ENCODE data around the gene TCAP.
A peak's percentile ranks its signal among the peaks of the same experiment; 100 is the strongest.

Gene TCAP

GRCh38 chr17:39650121-39650579 lies 15.0 kb upstream of the TCAP start:
- no peak overlapping the region for H2AFZ ChIP-seq (ENCODE audit: insufficient read depth, low read length, poor library complexity)
- H3K27me3 ChIP-seq (ENCODE audit: insufficient read depth, low read length) = no peaks in the 10 kb centered on the region
- peak in 1 of 2 donors; percentile 25 for DNase-seq
- H3K14ac ChIP-seq (ENCODE audit: low read length) = no peak overlapping the region
- H3K79me2 ChIP-seq (ENCODE audit: control insufficient read depth, insufficient read depth, low read length, poor library complexity) = no peaks in the 10 kb centered on the region
- no peak overlapping the region for H2BK12ac ChIP-seq (ENCODE audit: low read length)
- WGBS (ENCODE audit: extremely low coverage, insufficient coverage, insufficient read length) = no CpG with 5 or more reads among the region's 11 CpGs
- no peak overlapping the region for H3K23ac ChIP-seq (ENCODE audit: low read length)
- no peaks in the 10 kb centered on the region for H3K79me1 ChIP-seq (ENCODE audit: low read length)
- no peak overlapping the region for H2BK5ac ChIP-seq (ENCODE audit: low read depth, low read length, poor library complexity)
- no peak overlapping the region for H4K91ac ChIP-seq (ENCODE audit: low read depth, low read length)
- H3K4me3 ChIP-seq (ENCODE audit: low read depth, low read length) = no peak overlapping the region
- H3K27ac ChIP-seq (ENCODE audit: low read depth, low read length) = no peak overlapping the region
- H2AK5ac ChIP-seq (ENCODE audit: low read length) = no peak overlapping the region
- H4K8ac ChIP-seq (ENCODE audit: low read depth, low read length) = no peak overlapping the region
- H3K36me3 ChIP-seq (ENCODE audit: control insufficient read depth in 1 of 2, insufficient read depth in 2 of 2, low read length in 2 of 2) = peaks cover 0 to 2% of the 10 kb centered on the region in 2 experiments
- H2BK120ac ChIP-seq (ENCODE audit: insufficient read depth, low read length, poor library complexity) = no peak overlapping the region
- H3K4me2 ChIP-seq (ENCODE audit: low read length) = no peak overlapping the region
- H3K9me3 ChIP-seq (ENCODE audit: insufficient read depth, low read depth, low read length) = no peaks in the 10 kb centered on the region
- H3K9ac ChIP-seq (ENCODE audit: low read length) = no peak overlapping the region
- peaks cover 4 to 8% of the 10 kb centered on the region in 2 experiments for H3K4me1 ChIP-seq (ENCODE audit: control insufficient read depth in 1 of 2, insufficient read depth in 2 of 2, low read length in 2 of 2)
- H3K4ac ChIP-seq (ENCODE audit: low read depth, low read length) = no peak overlapping the region
- no peak overlapping the region for H4K12ac ChIP-seq (ENCODE audit: low read depth, low read length)
- no peak overlapping the region for H3K18ac ChIP-seq (ENCODE audit: low read length)

DNA sequence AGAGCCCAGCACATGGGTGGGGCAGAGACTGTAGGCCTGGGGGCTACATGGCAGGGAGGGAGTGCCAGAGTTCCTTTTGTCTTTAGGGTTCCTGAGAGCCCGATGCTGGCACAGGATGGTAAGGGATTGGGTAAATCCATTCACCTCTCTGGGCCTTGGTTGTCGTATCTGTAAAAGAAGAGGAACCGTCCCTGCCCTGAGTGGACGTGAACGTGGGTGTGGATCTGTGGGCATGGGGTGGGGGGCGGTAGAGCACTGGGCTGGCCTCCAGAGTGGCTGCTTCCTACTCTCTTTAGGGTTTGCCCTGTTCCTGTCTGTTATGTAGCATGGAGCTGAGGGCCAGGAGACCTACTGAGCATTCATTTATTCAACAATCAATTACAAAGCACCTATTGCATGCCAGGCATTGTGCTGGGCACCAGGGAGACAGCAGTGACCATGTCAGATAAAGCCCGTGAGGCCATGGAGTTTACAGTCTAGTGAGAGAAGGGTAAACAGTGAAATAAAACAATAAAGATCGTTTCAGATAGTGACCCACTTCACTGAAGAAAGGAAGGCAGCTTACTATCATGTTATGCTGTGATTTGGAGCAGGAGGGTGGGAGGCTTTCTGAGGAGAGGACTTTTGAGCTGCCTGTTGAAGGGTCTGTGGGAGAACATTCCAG lies 13.1 kb upstream of the TCAP start:
- no peak overlapping the region for H4K91ac ChIP-seq (ENCODE audit: low read depth, low read length)
- no peak overlapping the region for H3K4me2 ChIP-seq (ENCODE audit: low read length)
- H3K27me3 ChIP-seq (ENCODE audit: insufficient read depth, low read length) = no peaks in the 10 kb centered on the region
- no peak overlapping the region for H3K4me3 ChIP-seq (ENCODE audit: low read depth, low read length)
- no peak overlapping the region for H3K4ac ChIP-seq (ENCODE audit: low read depth, low read length)
- no peak overlapping the region for H3K9ac ChIP-seq (ENCODE audit: low read length)
- H3K79me2 ChIP-seq (ENCODE audit: control insufficient read depth, insufficient read depth, low read length, poor library complexity) = no peaks in the 10 kb centered on the region
- H2BK5ac ChIP-seq (ENCODE audit: low read depth, low read length, poor library complexity) = no peak overlapping the region
- H2BK12ac ChIP-seq (ENCODE audit: low read length) = no peak overlapping the region
- H4K8ac ChIP-seq (ENCODE audit: low read depth, low read length) = no peak overlapping the region
- H3K18ac ChIP-seq (ENCODE audit: low read length) = no peak overlapping the region
- H3K14ac ChIP-seq (ENCODE audit: low read length) = no peak overlapping the region
- no peak overlapping the region for H2AFZ ChIP-seq (ENCODE audit: insufficient read depth, low read length, poor library complexity)
- DNase-seq = no peak
- no peaks in the 10 kb centered on the region for H3K9me3 ChIP-seq (ENCODE audit: insufficient read depth, low read depth, low read length)
- no peak overlapping the region for H3K27ac ChIP-seq (ENCODE audit: low read depth, low read length)
- no CpG with 5 or more reads among the region's 8 CpGs for WGBS (ENCODE audit: extremely low coverage, insufficient coverage, insufficient read length)
- H3K23ac ChIP-seq (ENCODE audit: low read length) = no peak overlapping the region
- H4K12ac ChIP-seq (ENCODE audit: low read depth, low read length) = no peak overlapping the region
- peaks cover 4 to 8% of the 10 kb centered on the region in 2 experiments for H3K4me1 ChIP-seq (ENCODE audit: control insufficient read depth in 1 of 2, insufficient read depth in 2 of 2, low read length in 2 of 2)
- peaks cover 2 to 9% of the 10 kb centered on the region in 2 experiments for H3K36me3 ChIP-seq (ENCODE audit: control insufficient read depth in 1 of 2, insufficient read depth in 2 of 2, low read length in 2 of 2)
- no peak overlapping the region for H2BK120ac ChIP-seq (ENCODE audit: insufficient read depth, low read length, poor library complexity)
- H3K79me1 ChIP-seq (ENCODE audit: low read length) = no peaks in the 10 kb centered on the region
- no peak overlapping the region for H2AK5ac ChIP-seq (ENCODE audit: low read length)

GRCh38 chr17:39652587-39653315 lies 12.4 kb upstream of the TCAP start:
- Histone ChIP-seq H2BK5ac (ENCODE audit: low read depth, low read length, poor library complexity) (no peak overlapping the region), H3K4ac (ENCODE audit: low read depth, low read length) (no peak overlapping the region), H4K91ac (ENCODE audit: low read depth, low read length) (no peak overlapping the region), H3K27ac (ENCODE audit: low read depth, low read length) (no peak overlapping the region), H3K4me1 (ENCODE audit: control insufficient read depth in 1 of 2, insufficient read depth in 2 of 2, low read length in 2 of 2) (peaks cover 4 to 8% of the 10 kb centered on the region in 2 experiments), H3K79me2 (ENCODE audit: control insufficient read depth, insufficient read depth, low read length, poor library complexity) (no peaks in the 10 kb centered on the region), H3K27me3 (ENCODE audit: insufficient read depth, low read length) (no peaks in the 10 kb centered on the region), H2AFZ (ENCODE audit: insufficient read depth, low read length, poor library complexity) (no peak overlapping the region), H3K36me3 (ENCODE audit: control insufficient read depth in 1 of 2, insufficient read depth in 2 of 2, low read length in 2 of 2) (peaks cover 5 to 9% of the 10 kb centered on the region in 2 experiments), H4K12ac (ENCODE audit: low read depth, low read length) (no peak overlapping the region), H3K9ac (ENCODE audit: low read length) (no peak overlapping the region), H3K4me3 (ENCODE audit: low read depth, low read length) (no peak overlapping the region), H4K8ac (ENCODE audit: low read depth, low read length) (no peak overlapping the region), H3K4me2 (ENCODE audit: low read length) (no peak overlapping the region), H2BK12ac (ENCODE audit: low read length) (no peak overlapping the region), H3K18ac (ENCODE audit: low read length) (no peak overlapping the region), H3K14ac (ENCODE audit: low read length) (no peak overlapping the region), H3K79me1 (ENCODE audit: low read length) (no peaks in the 10 kb centered on the region), H3K9me3 (ENCODE audit: insufficient read depth, low read depth, low read length) (no peaks in the 10 kb centered on the region), H2BK120ac (ENCODE audit: insufficient read depth, low read length, poor library complexity) (no peak overlapping the region), H3K23ac (ENCODE audit: low read length) (no peak overlapping the region), H2AK5ac (ENCODE audit: low read length) (no peak overlapping the region)
- DNase-seq = no peak
- WGBS (ENCODE audit: extremely low coverage, insufficient coverage, insufficient read length) = no CpG with 5 or more reads among the region's 7 CpGs

DNA sequence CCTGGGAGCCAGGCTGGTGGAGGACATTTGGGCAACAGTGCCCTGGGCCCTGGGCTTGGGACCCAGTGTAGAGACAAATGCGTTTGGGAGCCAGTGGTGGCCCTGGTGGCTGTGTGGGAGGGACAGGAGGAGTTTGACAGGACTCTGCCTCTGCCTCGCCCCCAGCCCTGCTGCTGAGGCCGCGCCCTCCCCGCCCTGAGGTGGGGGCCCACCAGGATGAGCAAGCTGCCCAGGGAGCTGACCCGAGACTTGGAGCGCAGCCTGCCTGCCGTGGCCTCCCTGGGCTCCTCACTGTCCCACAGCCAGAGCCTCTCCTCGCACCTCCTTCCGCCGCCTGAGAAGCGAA lies 11.9 kb upstream of the TCAP start:
- H3K27me3 ChIP-seq (ENCODE audit: insufficient read depth, low read length) = no peaks in the 10 kb centered on the region
- no peak overlapping the region for H3K23ac ChIP-seq (ENCODE audit: low read length)
- H3K4me2 ChIP-seq (ENCODE audit: low read length) = no peak overlapping the region
- H4K8ac ChIP-seq (ENCODE audit: low read depth, low read length) = no peak overlapping the region
- H2BK5ac ChIP-seq (ENCODE audit: low read depth, low read length, poor library complexity) = no peak overlapping the region
- no peak overlapping the region for H2BK12ac ChIP-seq (ENCODE audit: low read length)
- peaks cover 9 to 14% of the 10 kb centered on the region in 2 experiments for H3K36me3 ChIP-seq (ENCODE audit: control insufficient read depth in 1 of 2, insufficient read depth in 2 of 2, low read length in 2 of 2)
- no peak overlapping the region for H3K9ac ChIP-seq (ENCODE audit: low read length)
- no peak overlapping the region for H2AFZ ChIP-seq (ENCODE audit: insufficient read depth, low read length, poor library complexity)
- H3K18ac ChIP-seq (ENCODE audit: low read length) = no peak overlapping the region
- no peak overlapping the region for H4K91ac ChIP-seq (ENCODE audit: low read depth, low read length)
- no CpG with 5 or more reads among the region's 12 CpGs for WGBS (ENCODE audit: extremely low coverage, insufficient coverage, insufficient read length)
- peaks cover 4 to 8% of the 10 kb centered on the region in 2 experiments for H3K4me1 ChIP-seq (ENCODE audit: control insufficient read depth in 1 of 2, insufficient read depth in 2 of 2, low read length in 2 of 2)
- no peaks in the 10 kb centered on the region for H3K79me2 ChIP-seq (ENCODE audit: control insufficient read depth, insufficient read depth, low read length, poor library complexity)
- no peak overlapping the region for H3K4me3 ChIP-seq (ENCODE audit: low read depth, low read length)
- no peak overlapping the region for H2AK5ac ChIP-seq (ENCODE audit: low read length)
- H3K79me1 ChIP-seq (ENCODE audit: low read length) = no peaks in the 10 kb centered on the region
- no peak overlapping the region for H4K12ac ChIP-seq (ENCODE audit: low read depth, low read length)
- DNase-seq = no peak
- no peak overlapping the region for H3K27ac ChIP-seq (ENCODE audit: low read depth, low read length)
- no peak overlapping the region for H3K14ac ChIP-seq (ENCODE audit: low read length)
- no peak overlapping the region for H3K4ac ChIP-seq (ENCODE audit: low read depth, low read length)
- H3K9me3 ChIP-seq (ENCODE audit: insufficient read depth, low read depth, low read length) = no peaks in the 10 kb centered on the region
- no peak overlapping the region for H2BK120ac ChIP-seq (ENCODE audit: insufficient read depth, low read length, poor library complexity)
